Measurements from ENCODE around the gene WBP11. TPM values are rescaled to one million over a fixed set of nuclear protein-coding genes. Genes with fewer than 3 reads are reported as not detected.

WBP11 gene
- total RNA-seq, 1 donor from 2014 or later = 72.1 TPM

GRCh38 chr12:14781563-14781962, 21.7 kb downstream of the WBP11 start:
- Mint-ChIP-seq H3K27me3 (ENCODE audit: low read depth, unreplicated experiment) (no peaks in the 10 kb centered on the region), H3K27ac (ENCODE audit: unreplicated experiment) (no peak overlapping the region), H3K4me1 (ENCODE audit: low read depth, unreplicated experiment) (peaks cover 19% of the 10 kb centered on the region), H3K4me3 (ENCODE audit: unreplicated experiment) (peak overlapping the region; percentile 8), H3K36me3 (ENCODE audit: low read depth, unreplicated experiment) (peaks cover 7% of the 10 kb centered on the region), H3K9me3 (ENCODE audit: unreplicated experiment) (no peaks in the 10 kb centered on the region)
- no peak for TF ChIP-seq CTCF (IDR thresholded peaks at IDR 0.05; ENCODE audit: insufficient read depth, low read depth, low read length)
- no peak for TF ChIP-seq EZH2 (IDR thresholded peaks at IDR 0.05; ENCODE audit: insufficient read depth, low read length)
- Histone ChIP-seq H4K20me1 (ENCODE audit: insufficient read depth, low read length) (no peaks in the 10 kb centered on the region), H2AFZ (ENCODE audit: low read depth, low read length) (no peak overlapping the region), H3K27me3 (ENCODE audit: insufficient read depth, low read length) (no peaks in the 10 kb centered on the region), H3K79me2 (ENCODE audit: insufficient read depth, low read length) (no peaks in the 10 kb centered on the region), H3K4me2 (ENCODE audit: low read length) (no peak overlapping the region), H3K4me1 (ENCODE audit: insufficient read depth, low read length) (no peaks in the 10 kb centered on the region), H3K9ac (ENCODE audit: low read length) (no peak overlapping the region), H3K4me3 (ENCODE audit: insufficient read depth, low read depth, low read length) (no peak overlapping the region), H3K9me3 (ENCODE audit: insufficient read depth, low read depth, low read length) (no peaks in the 10 kb centered on the region), H3K36me3 (ENCODE audit: insufficient read depth, low read length) (peaks cover 6% of the 10 kb centered on the region), H3K27ac (ENCODE audit: low read depth, low read length) (no peak overlapping the region)
- FAIRE-seq (no peak), DNase-seq (ENCODE audit: low read depth) (no peak)

- no peaks in the 10 kb centered on the region for H3K79me2 ChIP-seq (ENCODE audit: insufficient read depth, low read length)
- H3K36me3 ChIP-seq (ENCODE audit: insufficient read depth, low read length) = peaks cover under 1% of the 10 kb centered on the region
- no peak overlapping the region for H3K27ac ChIP-seq (ENCODE audit: low read depth, low read length)
- no peaks in the 10 kb centered on the region for H3K9me3 ChIP-seq (ENCODE audit: insufficient read depth, low read depth, low read length)
- H3K4me2 ChIP-seq (ENCODE audit: low read length) = no peak overlapping the region
- DNase-seq (ENCODE audit: low read depth) (no peak), FAIRE-seq (no peak)
- peaks cover 4% of the 10 kb centered on the region for H3K4me1 ChIP-seq (ENCODE audit: insufficient read depth, low read length)
- H3K4me3 ChIP-seq (ENCODE audit: insufficient read depth, low read depth, low read length) = no peak overlapping the region
- Mint-ChIP-seq H3K36me3 (ENCODE audit: low read depth, unreplicated experiment) (peaks cover 7% of the 10 kb centered on the region), H3K27me3 (ENCODE audit: low read depth, unreplicated experiment) (no peaks in the 10 kb centered on the region), H3K4me3 (ENCODE audit: unreplicated experiment) (no peak overlapping the region), H3K4me1 (ENCODE audit: low read depth, unreplicated experiment) (peaks cover 26% of the 10 kb centered on the region), H3K9me3 (ENCODE audit: unreplicated experiment) (no peaks in the 10 kb centered on the region), H3K27ac (ENCODE audit: unreplicated experiment) (no peak overlapping the region)
- H4K20me1 ChIP-seq (ENCODE audit: insufficient read depth, low read length) = no peaks in the 10 kb centered on the region
- TF ChIP-seq EZH2 (IDR thresholded peaks at IDR 0.05; ENCODE audit: insufficient read depth, low read length) = no peak
- TF ChIP-seq CTCF (IDR thresholded peaks at IDR 0.05; ENCODE audit: insufficient read depth, low read depth, low read length) = no peak
- H3K27me3 ChIP-seq (ENCODE audit: insufficient read depth, low read length) = no peaks in the 10 kb centered on the region
- H2AFZ ChIP-seq (ENCODE audit: low read depth, low read length) = no peak overlapping the region
- no peak overlapping the region for H3K9ac ChIP-seq (ENCODE audit: low read length)
These were observed 22.4 kb downstream of the WBP11 start for GRCh38 chr12:14780859-14781258.

- Histone ChIP-seq H3K27me3 (ENCODE audit: insufficient read depth, low read length) (no peaks in the 10 kb centered on the region), H3K36me3 (ENCODE audit: insufficient read depth, low read length) (no peaks in the 10 kb centered on the region), H3K9ac (ENCODE audit: low read length) (no peak overlapping the region), H3K4me2 (ENCODE audit: low read length) (no peak overlapping the region), H4K20me1 (ENCODE audit: insufficient read depth, low read length) (no peaks in the 10 kb centered on the region), H3K4me3 (ENCODE audit: insufficient read depth, low read depth, low read length) (no peak overlapping the region), H3K27ac (ENCODE audit: low read depth, low read length) (no peak overlapping the region), H3K79me2 (ENCODE audit: insufficient read depth, low read length) (peaks cover 7% of the 10 kb centered on the region), H3K9me3 (ENCODE audit: insufficient read depth, low read depth, low read length) (no peaks in the 10 kb centered on the region), H3K4me1 (ENCODE audit: insufficient read depth, low read length) (peaks cover 10% of the 10 kb centered on the region), H2AFZ (ENCODE audit: low read depth, low read length) (no peak overlapping the region)
- Mint-ChIP-seq H3K4me3 (ENCODE audit: unreplicated experiment) (no peak overlapping the region), H3K27me3 (ENCODE audit: low read depth, unreplicated experiment) (no peaks in the 10 kb centered on the region), H3K9me3 (ENCODE audit: unreplicated experiment) (no peaks in the 10 kb centered on the region), H3K36me3 (ENCODE audit: low read depth, unreplicated experiment) (peaks cover under 1% of the 10 kb centered on the region), H3K4me1 (ENCODE audit: low read depth, unreplicated experiment) (peaks cover 30% of the 10 kb centered on the region), H3K27ac (ENCODE audit: unreplicated experiment) (peak overlapping the region; percentile 14)
- no peak for TF ChIP-seq CTCF (IDR thresholded peaks at IDR 0.05; ENCODE audit: insufficient read depth, low read depth, low read length)
- TF ChIP-seq EZH2 (IDR thresholded peaks at IDR 0.05; ENCODE audit: insufficient read depth, low read length) = no peak
- FAIRE-seq = no peak
- no peak for DNase-seq (ENCODE audit: low read depth)
These were observed 23.4 kb downstream of the WBP11 start for GRCh38 chr12:14779834-14780233.

Data from astrocyte (in vitro differentiated cells and primary cell).